ENCODE measurements around the gene DLL3. TPM values are rescaled to one million over a fixed set of nuclear protein-coding genes. Genes with fewer than 3 reads are reported as not detected.

Gene DLL3
- total RNA-seq, 4 donors from 2014 or later = not detected

GRCh38 chr19:39483141-39483540 lies 15.6 kb upstream of the DLL3 start:
- no peaks in the 10 kb centered on the region for H3K9me3 ChIP-seq
- intact Hi-C loops (cut with DNase I; ENCODE audit: low total_unique reads) = no loop called here
- peaks cover 0 to 3% (median 1%) of the 10 kb centered on the region in 4 donors for H3K36me3 ChIP-seq
- no peak for TF ChIP-seq EP300 (IDR thresholded peaks at IDR 0.05; ENCODE audit: low read depth)
- in situ Hi-C loops (cut with MboI; ENCODE audit: low pct_ligation_motif_present in 1 of 4, low pct_unique_long_range_greater_than_20kb in 1 of 4, low sequenced_read_pairs in 3 of 4) = no loop called here
- H3K4me3 ChIP-seq = no peak overlapping the region
- no peak for DNase-seq
- 74 to 86% methylated on average over 2 to 6 of the region's 6 CpGs for WGBS, 2 donors (ENCODE audit: low coverage in 1 of 2)
- peaks cover 7 to 17% (median 16%) of the 10 kb centered on the region in 4 donors for H3K4me1 ChIP-seq
- H3K27me3 ChIP-seq = no peaks in the 10 kb centered on the region
- H3K27ac ChIP-seq = no peak overlapping the region

- intact Hi-C loops (cut with DNase I; ENCODE audit: low total_unique reads) = no loop called here
- Histone ChIP-seq H3K36me3 (peaks cover 0 to 34% (median 14%) of the 10 kb centered on the region in 4 donors), H3K4me3 (no peak overlapping the region), H3K9me3 (no peaks in the 10 kb centered on the region), H3K27me3 (no peaks in the 10 kb centered on the region), H3K27ac (no peak overlapping the region), H3K4me1 (no peaks in the 10 kb centered on the region)
- TF ChIP-seq POLR2AphosphoS5 (IDR thresholded peaks at IDR 0.05) = no peak
- TF ChIP-seq CTCF (IDR thresholded peaks at IDR 0.05) = no peak
- no peak for TF ChIP-seq EP300 (IDR thresholded peaks at IDR 0.05; ENCODE audit: low read depth)
- TF ChIP-seq POLR2A (IDR thresholded peaks at IDR 0.05) = no peak
- in situ Hi-C loops (cut with MboI; ENCODE audit: low pct_ligation_motif_present in 1 of 4, low pct_unique_long_range_greater_than_20kb in 1 of 4, low sequenced_read_pairs in 3 of 4) = no loop called here
- WGBS, 2 donors (ENCODE audit: low coverage in 1 of 2) = 86% methylated on average over 10 of the region's 10 CpGs; no CpG with 5 or more reads in 1 of the 2 donors
- no peak for DNase-seq
Measured at GRCh38 chr19:39489756-39490155, 9.0 kb upstream of the DLL3 start.

- 94 to 100% methylated on average over 1 to 6 of the region's 6 CpGs for WGBS, 2 donors (ENCODE audit: low coverage in 1 of 2)
- intact Hi-C loops (cut with DNase I; ENCODE audit: low total_unique reads) (no loop called here), in situ Hi-C loops (cut with MboI; ENCODE audit: low pct_ligation_motif_present in 1 of 4, low pct_unique_long_range_greater_than_20kb in 1 of 4, low sequenced_read_pairs in 3 of 4) (no loop called here)
- Histone ChIP-seq H3K4me1 (no peaks in the 10 kb centered on the region), H3K36me3 (peaks cover 0 to 34% (median 14%) of the 10 kb centered on the region in 4 donors), H3K27me3 (peaks cover 16% of the 10 kb centered on the region), H3K9me3 (no peaks in the 10 kb centered on the region), H3K4me3 (no peak overlapping the region), H3K27ac (no peak overlapping the region)
- TF ChIP-seq CTCF (IDR thresholded peaks at IDR 0.05) (no peak), POLR2A (IDR thresholded peaks at IDR 0.05) (no peak), EP300 (IDR thresholded peaks at IDR 0.05; ENCODE audit: low read depth) (no peak), POLR2AphosphoS5 (IDR thresholded peaks at IDR 0.05) (no peak)
- DNase-seq = no peak
Measured at GRCh38 chr19:39492225-39492624, 6.5 kb upstream of the DLL3 start.

- Histone ChIP-seq H3K36me3 (peaks cover 0 to 34% (median 14%) of the 10 kb centered on the region in 4 donors), H3K9me3 (no peaks in the 10 kb centered on the region), H3K4me3 (no peak overlapping the region), H3K27me3 (peaks cover 22% of the 10 kb centered on the region), H3K4me1 (peaks cover 2 to 5% (median 3%) of the 10 kb centered on the region in 4 donors), H3K27ac (no peak overlapping the region)
- TF ChIP-seq CTCF (IDR thresholded peaks at IDR 0.05) (no peak), POLR2AphosphoS5 (IDR thresholded peaks at IDR 0.05) (no peak), POLR2A (IDR thresholded peaks at IDR 0.05) (no peak), EP300 (IDR thresholded peaks at IDR 0.05; ENCODE audit: low read depth) (no peak)
- no peak for DNase-seq
- intact Hi-C loops (cut with DNase I; ENCODE audit: low total_unique reads) = no loop called here
- 83 to 85% methylated on average over 2 to 3 of the region's 3 CpGs for WGBS, 2 donors (ENCODE audit: low coverage in 1 of 2)
- in situ Hi-C loops (cut with MboI; ENCODE audit: low pct_ligation_motif_present in 1 of 4, low pct_unique_long_range_greater_than_20kb in 1 of 4, low sequenced_read_pairs in 3 of 4) = no loop called here
Measured at GRCh38 chr19:39492788-39493187, 6.0 kb upstream of the DLL3 start.

- Histone ChIP-seq H3K4me1 (peaks cover 15 to 21% (median 19%) of the 10 kb centered on the region in 4 donors), H3K27ac (no peak overlapping the region), H3K4me3 (no peak overlapping the region), H3K9me3 (no peaks in the 10 kb centered on the region), H3K36me3 (peaks cover 0 to 16% (median 5%) of the 10 kb centered on the region in 4 donors), H3K27me3 (peaks cover 40% of the 10 kb centered on the region)
- in situ Hi-C loops (cut with MboI; ENCODE audit: low pct_ligation_motif_present in 1 of 4, low pct_unique_long_range_greater_than_20kb in 1 of 4, low sequenced_read_pairs in 3 of 4) = no loop called here
- DNase-seq = no peak
- no peak for TF ChIP-seq CTCF (IDR thresholded peaks at IDR 0.05)
- TF ChIP-seq POLR2A (IDR thresholded peaks at IDR 0.05) = no peak
- no peak for TF ChIP-seq POLR2AphosphoS5 (IDR thresholded peaks at IDR 0.05)
- no peak for TF ChIP-seq EP300 (IDR thresholded peaks at IDR 0.05; ENCODE audit: low read depth)
- 80 to 90% methylated on average over 1 to 5 of the region's 5 CpGs for WGBS, 2 donors (ENCODE audit: low coverage in 1 of 2)
- intact Hi-C loops (cut with DNase I; ENCODE audit: low total_unique reads) = no loop called here
Measured at GRCh38 chr19:39494661-39495060, 4.1 kb upstream of the DLL3 start.
